Natural killer cell (primary cell): ENCODE measurements around the gene FRS2. TPM values are rescaled to one million over a fixed set of nuclear protein-coding genes. Genes with fewer than 3 reads are reported as not detected.

Experiments
- ATAC-seq, 3 donors: fragments of 150-1000 bp in 2 of 3; fragments of 200-7000 bp in 1 of 3; cut with Tn5 transposase; 1 replicate in 1 of 3; 2 replicates in 2 of 3; pipeline ENCODE4 v1.10.0; 2021; ENCODE audit warnings: mild to moderate bottlenecking in 2 of 3, moderate library complexity in 2 of 3
- DNase-seq, 2 donors: peaks; one replicate each; pipeline versions ENCODE4 v3.0.0 to v3.0.0-alpha.2; 2013 to 2021; ENCODE audit warnings: mixed read lengths in 1 of 2
- H3K27ac ChIP-seq: one replicate; pipeline ENCODE4 v1.5.1; 2013; ENCODE audit warnings: mild to moderate bottlenecking, low read length
- H3K27me3 ChIP-seq: one replicate; pipeline ENCODE4 v1.6.1; 2013; ENCODE audit warnings: low read length; ENCODE audit not compliant: control insufficient read depth, insufficient read depth
- H3K36me3 ChIP-seq: one replicate; pipeline ENCODE4 v1.6.1; 2013; ENCODE audit warnings: low read length; ENCODE audit not compliant: control insufficient read depth, insufficient read depth
- H3K4me1 ChIP-seq: one replicate; pipeline ENCODE4 v1.6.1; 2013; ENCODE audit warnings: low read length; ENCODE audit not compliant: control insufficient read depth, insufficient read depth
- H3K4me3 ChIP-seq: one replicate; pipeline ENCODE4 v1.5.1; 2013; ENCODE audit warnings: low read length
- H3K9me3 ChIP-seq: one replicate; pipeline ENCODE4 v1.6.1; 2013; ENCODE audit warnings: low read length; ENCODE audit not compliant: control insufficient read depth, insufficient read depth
- H3K27ac Mint-ChIP-seq, 2 donors: one replicate each; pipeline ENCODE4 v1.8.0; 2022; ENCODE audit warnings: mild to moderate bottlenecking in 2 of 2, mixed read lengths in 2 of 2, moderate library complexity in 1 of 2
- H3K27me3 Mint-ChIP-seq, 2 donors: one replicate each; pipeline ENCODE4 v1.8.0; 2022; ENCODE audit warnings: low read depth in 2 of 2, mixed read lengths in 2 of 2
- H3K36me3 Mint-ChIP-seq: one replicate; pipeline ENCODE4 v1.8.0; 2022; ENCODE audit warnings: mixed read lengths
- H3K4me1 Mint-ChIP-seq, 2 donors: one replicate each; pipeline ENCODE4 v1.8.0; 2022; ENCODE audit warnings: mixed read lengths in 2 of 2
- H3K4me3 Mint-ChIP-seq: one replicate; pipeline ENCODE4 v1.8.0; 2022; ENCODE audit warnings: mild to moderate bottlenecking, moderate library complexity, mixed read lengths
- H3K9me3 Mint-ChIP-seq, 2 donors: one replicate each; pipeline ENCODE4 v1.8.0; 2022; ENCODE audit warnings: mixed read lengths in 2 of 2
- WGBS: methylation state at CpG from one replicate; pipeline ENCODE4 v1.1.7; 2013; ENCODE audit warnings: missing lambda C conversion rate; ENCODE audit not compliant: insufficient coverage; 5-methylcytosine and 5-hydroxymethylcytosine counted together
- intact Hi-C: fragments of 100-400 bp; cut with micrococcal nuclease; formaldehyde crosslinking; loops from one replicate; pipeline ENCODE4 v1.14.2; 2022
- total RNA-seq, 4 donors: library from RNA; stranded (reverse); fragments of 120-200 nt in 1 of 4; gene quantifications; one replicate each; pipeline versions ENCODE4 v1.2.3 to v1.2.4, GENCODE V29; 2013 to 2022
- TF ChIP-seq, protein P1 (sequence below): fragments of 200-600 bp; IDR thresholded peaks from one replicate; pipeline ENCODE4 v1.8.0; 2022; ENCODE audit warnings: antibody characterized with exemption

The FRS2 gene
- total RNA-seq, 3 donors from 2014 or later (not counting 1 experiment from before 2014, with no cell fraction given) = 25.6 to 33.8 (median 28.2) TPM

DNA sequence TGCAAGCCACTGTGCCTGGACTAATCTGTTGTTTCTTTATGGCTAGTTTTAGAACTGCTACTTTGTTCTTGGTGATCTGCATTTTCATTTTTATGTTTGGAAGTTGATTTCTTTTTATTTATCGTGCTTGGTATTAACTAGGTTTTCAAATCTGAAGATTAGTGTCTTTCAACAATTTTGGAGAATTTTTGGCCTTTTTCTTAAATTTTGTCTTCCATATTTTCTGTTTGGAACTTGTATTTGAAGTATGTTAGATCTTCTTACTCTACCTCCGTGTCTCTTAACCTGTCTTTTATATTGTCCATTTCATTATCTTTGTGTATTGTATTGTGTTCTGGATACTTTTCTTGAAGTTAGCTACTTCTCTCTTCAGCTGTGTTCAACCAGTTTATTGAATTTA, 9.5 kb downstream of the FRS2 start:
- Mint-ChIP-seq H3K27me3 (no peaks in the 10 kb centered on the region), H3K4me3 (no peak overlapping the region), H3K9me3 (no peaks in the 10 kb centered on the region), H3K4me1 (peaks cover 34 to 42% of the 10 kb centered on the region in 2 donors), H3K36me3 (no peaks in the 10 kb centered on the region), H3K27ac (peak overlapping the region in 1 of 2 donors; percentile 2)
- Histone ChIP-seq H3K36me3 (no peaks in the 10 kb centered on the region), H3K4me1 (no peaks in the 10 kb centered on the region), H3K9me3 (no peaks in the 10 kb centered on the region), H3K4me3 (no peak overlapping the region), H3K27ac (no peak overlapping the region), H3K27me3 (no peaks in the 10 kb centered on the region)
- no peak for ATAC-seq
- WGBS = 100% methylated on average over 1 of the region's 2 CpGs
- intact Hi-C loops = no loop called here
- TF ChIP-seq, protein P1, sequence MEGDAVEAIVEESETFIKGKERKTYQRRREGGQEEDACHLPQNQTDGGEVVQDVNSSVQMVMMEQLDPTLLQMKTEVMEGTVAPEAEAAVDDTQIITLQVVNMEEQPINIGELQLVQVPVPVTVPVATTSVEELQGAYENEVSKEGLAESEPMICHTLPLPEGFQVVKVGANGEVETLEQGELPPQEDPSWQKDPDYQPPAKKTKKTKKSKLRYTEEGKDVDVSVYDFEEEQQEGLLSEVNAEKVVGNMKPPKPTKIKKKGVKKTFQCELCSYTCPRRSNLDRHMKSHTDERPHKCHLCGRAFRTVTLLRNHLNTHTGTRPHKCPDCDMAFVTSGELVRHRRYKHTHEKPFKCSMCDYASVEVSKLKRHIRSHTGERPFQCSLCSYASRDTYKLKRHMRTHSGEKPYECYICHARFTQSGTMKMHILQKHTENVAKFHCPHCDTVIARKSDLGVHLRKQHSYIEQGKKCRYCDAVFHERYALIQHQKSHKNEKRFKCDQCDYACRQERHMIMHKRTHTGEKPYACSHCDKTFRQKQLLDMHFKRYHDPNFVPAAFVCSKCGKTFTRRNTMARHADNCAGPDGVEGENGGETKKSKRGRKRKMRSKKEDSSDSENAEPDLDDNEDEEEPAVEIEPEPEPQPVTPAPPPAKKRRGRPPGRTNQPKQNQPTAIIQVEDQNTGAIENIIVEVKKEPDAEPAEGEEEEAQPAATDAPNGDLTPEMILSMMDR = no peak
- DNase-seq = no peak

- no peaks in the 10 kb centered on the region for H3K9me3 Mint-ChIP-seq
- Histone ChIP-seq H3K4me1 (no peaks in the 10 kb centered on the region), H3K4me3 (no peak overlapping the region), H3K27ac (no peak overlapping the region), H3K36me3 (no peaks in the 10 kb centered on the region), H3K27me3 (no peaks in the 10 kb centered on the region), H3K9me3 (no peaks in the 10 kb centered on the region)
- no peaks in the 10 kb centered on the region for H3K27me3 Mint-ChIP-seq
- TF ChIP-seq, protein P1 = no peak
- DNase-seq (no peak), ATAC-seq (no peak)
- H3K4me3 Mint-ChIP-seq = no peak overlapping the region
- H3K27ac Mint-ChIP-seq = no peak overlapping the region
- no peaks in the 10 kb centered on the region for H3K36me3 Mint-ChIP-seq
- 100% methylated on average over 4 of the region's 4 CpGs for WGBS
- intact Hi-C loops = no loop called here
- H3K4me1 Mint-ChIP-seq = peaks cover 35 to 42% of the 10 kb centered on the region in 2 donors
Measured at GRCh38 chr12:69480698-69481097, 10.5 kb downstream of the FRS2 start.

GRCh38 chr12:69481133-69481532, 10.9 kb downstream of the FRS2 start:
- TF ChIP-seq, protein P1 = no peak
- no peaks in the 10 kb centered on the region for H3K9me3 ChIP-seq
- no peak overlapping the region for H3K27ac ChIP-seq
- Mint-ChIP-seq H3K27me3 (no peaks in the 10 kb centered on the region), H3K9me3 (no peaks in the 10 kb centered on the region), H3K4me1 (peaks cover 31 to 41% of the 10 kb centered on the region in 2 donors), H3K4me3 (no peak overlapping the region), H3K27ac (no peak overlapping the region), H3K36me3 (no peaks in the 10 kb centered on the region)
- H3K36me3 ChIP-seq = no peaks in the 10 kb centered on the region
- intact Hi-C loops = no loop called here
- DNase-seq (no peak), ATAC-seq (no peak)
- no peak overlapping the region for H3K4me3 ChIP-seq
- H3K27me3 ChIP-seq = no peaks in the 10 kb centered on the region
- no peaks in the 10 kb centered on the region for H3K4me1 ChIP-seq

GRCh38 chr12:69483700-69484099, 13.5 kb downstream of the FRS2 start:
- no peak overlapping the region for H3K27ac ChIP-seq
- WGBS = no CpG with 5 or more reads among the region's 1 CpG
- H3K9me3 ChIP-seq = no peaks in the 10 kb centered on the region
- Mint-ChIP-seq H3K4me3 (no peak overlapping the region), H3K36me3 (no peaks in the 10 kb centered on the region), H3K27me3 (no peaks in the 10 kb centered on the region), H3K9me3 (no peaks in the 10 kb centered on the region), H3K27ac (no peak overlapping the region), H3K4me1 (peaks cover 46 to 56% of the 10 kb centered on the region in 2 donors)
- DNase-seq = no peak
- TF ChIP-seq, protein P1 = no peak
- H3K4me1 ChIP-seq = no peaks in the 10 kb centered on the region
- H3K4me3 ChIP-seq = no peak overlapping the region
- no peak for ATAC-seq
- intact Hi-C loops = no loop called here
- H3K36me3 ChIP-seq = no peaks in the 10 kb centered on the region
- H3K27me3 ChIP-seq = no peaks in the 10 kb centered on the region
